ENCODE measurements around the gene SCYL1.

The SCYL1 gene

DNA sequence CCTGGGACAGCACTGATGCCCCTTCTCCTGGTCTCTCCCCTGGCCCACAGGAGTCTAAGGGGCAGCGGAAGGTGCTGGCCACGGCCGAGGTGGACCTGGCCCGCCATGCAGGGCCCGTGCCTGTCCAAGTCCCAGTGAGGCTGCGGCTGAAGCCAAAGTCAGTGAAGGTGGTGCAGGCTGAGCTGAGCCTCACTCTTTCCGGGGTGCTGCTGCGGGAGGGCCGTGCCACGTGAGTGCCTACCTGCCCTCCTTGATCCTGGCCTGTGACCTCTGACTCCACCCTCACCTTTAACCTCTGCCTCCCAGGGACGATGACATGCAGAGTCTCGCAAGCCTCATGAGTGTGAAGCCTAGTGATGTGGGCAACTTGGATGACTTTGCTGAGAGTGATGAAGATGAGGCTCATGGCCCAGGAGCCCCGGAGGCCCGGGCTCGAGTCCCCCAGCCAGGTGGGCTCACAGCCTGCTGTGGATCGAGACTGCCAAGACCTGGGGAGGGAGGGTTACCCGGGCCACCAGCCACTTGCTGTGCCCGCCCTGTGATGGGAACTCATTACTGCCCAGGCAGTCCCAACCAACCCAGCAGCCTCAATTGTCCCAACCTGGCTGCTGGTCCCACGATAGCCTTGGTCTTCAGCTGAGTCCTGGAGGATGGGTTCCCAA lies 55.3 kb downstream of the SCYL1 start:
- Histone ChIP-seq H2AFZ (ENCODE audit: low read depth) (no peak overlapping the region), H3K36me3 (ENCODE audit: insufficient read depth) (no peaks in the 10 kb centered on the region; the same call in 1 of the 2 replicates), H3K4me2 (no peak overlapping the region), H3K4me1 (ENCODE audit: low read depth, poor library complexity, severe bottlenecking) (peaks cover 34% of the 10 kb centered on the region), H3K9ac (no peak overlapping the region), H4K20me1 (ENCODE audit: insufficient read depth) (no peaks in the 10 kb centered on the region), H3K27me3 (ENCODE audit: insufficient read depth, low read depth) (no peaks in the 10 kb centered on the region), H3K27ac (no peak overlapping the region), H3K4me3 (IDR thresholded peaks at IDR 0.05; ENCODE audit: insufficient read depth, low read depth, low read length) (no peak overlapping the region), H3K79me2 (ENCODE audit: insufficient read depth, low read depth) (peaks cover 28% of the 10 kb centered on the region)
- TF ChIP-seq, protein P1, sequence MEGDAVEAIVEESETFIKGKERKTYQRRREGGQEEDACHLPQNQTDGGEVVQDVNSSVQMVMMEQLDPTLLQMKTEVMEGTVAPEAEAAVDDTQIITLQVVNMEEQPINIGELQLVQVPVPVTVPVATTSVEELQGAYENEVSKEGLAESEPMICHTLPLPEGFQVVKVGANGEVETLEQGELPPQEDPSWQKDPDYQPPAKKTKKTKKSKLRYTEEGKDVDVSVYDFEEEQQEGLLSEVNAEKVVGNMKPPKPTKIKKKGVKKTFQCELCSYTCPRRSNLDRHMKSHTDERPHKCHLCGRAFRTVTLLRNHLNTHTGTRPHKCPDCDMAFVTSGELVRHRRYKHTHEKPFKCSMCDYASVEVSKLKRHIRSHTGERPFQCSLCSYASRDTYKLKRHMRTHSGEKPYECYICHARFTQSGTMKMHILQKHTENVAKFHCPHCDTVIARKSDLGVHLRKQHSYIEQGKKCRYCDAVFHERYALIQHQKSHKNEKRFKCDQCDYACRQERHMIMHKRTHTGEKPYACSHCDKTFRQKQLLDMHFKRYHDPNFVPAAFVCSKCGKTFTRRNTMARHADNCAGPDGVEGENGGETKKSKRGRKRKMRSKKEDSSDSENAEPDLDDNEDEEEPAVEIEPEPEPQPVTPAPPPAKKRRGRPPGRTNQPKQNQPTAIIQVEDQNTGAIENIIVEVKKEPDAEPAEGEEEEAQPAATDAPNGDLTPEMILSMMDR (conservative IDR thresholded peaks at IDR 0.05; ENCODE audit: low read depth, low read length): no peak

DNA sequence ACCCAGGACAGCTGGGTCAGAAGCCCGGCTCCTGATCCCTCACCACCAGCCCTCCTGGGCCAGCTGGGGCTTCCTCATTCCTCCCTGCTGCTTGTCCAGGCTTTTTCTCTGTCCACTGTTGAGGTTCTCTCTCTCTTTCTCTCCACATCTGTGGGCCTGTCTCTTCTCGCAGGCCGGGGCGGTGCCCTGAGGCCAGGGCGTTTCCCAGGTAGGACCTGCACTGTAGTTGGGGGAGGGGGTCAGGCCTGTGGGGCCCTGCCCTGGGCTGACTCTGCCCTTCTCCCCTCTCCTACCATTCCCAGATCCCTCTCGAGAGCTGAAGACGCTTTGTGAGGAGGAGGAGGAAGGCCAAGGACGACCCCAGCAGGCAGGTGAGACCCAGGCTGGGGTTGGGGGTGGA lies 55.9 kb downstream of the SCYL1 start:
- H3K4me2 ChIP-seq: no peak overlapping the region
- no peak overlapping the region for H3K27ac ChIP-seq
- H3K9ac ChIP-seq: no peak overlapping the region
- H4K20me1 ChIP-seq (ENCODE audit: insufficient read depth): no peaks in the 10 kb centered on the region
- no peaks in the 10 kb centered on the region; the same call in 1 of the 2 replicates for H3K36me3 ChIP-seq (ENCODE audit: insufficient read depth)
- peaks cover 35% of the 10 kb centered on the region for H3K4me1 ChIP-seq (ENCODE audit: low read depth, poor library complexity, severe bottlenecking)
- peaks cover 28% of the 10 kb centered on the region for H3K79me2 ChIP-seq (ENCODE audit: insufficient read depth, low read depth)
- no peaks in the 10 kb centered on the region for H3K27me3 ChIP-seq (ENCODE audit: insufficient read depth, low read depth)
- TF ChIP-seq, protein P1 (conservative IDR thresholded peaks at IDR 0.05; ENCODE audit: low read depth, low read length): no peak
- H3K4me3 ChIP-seq (IDR thresholded peaks at IDR 0.05; ENCODE audit: insufficient read depth, low read depth, low read length): no peak overlapping the region
- H2AFZ ChIP-seq (ENCODE audit: low read depth): no peak overlapping the region

DNA sequence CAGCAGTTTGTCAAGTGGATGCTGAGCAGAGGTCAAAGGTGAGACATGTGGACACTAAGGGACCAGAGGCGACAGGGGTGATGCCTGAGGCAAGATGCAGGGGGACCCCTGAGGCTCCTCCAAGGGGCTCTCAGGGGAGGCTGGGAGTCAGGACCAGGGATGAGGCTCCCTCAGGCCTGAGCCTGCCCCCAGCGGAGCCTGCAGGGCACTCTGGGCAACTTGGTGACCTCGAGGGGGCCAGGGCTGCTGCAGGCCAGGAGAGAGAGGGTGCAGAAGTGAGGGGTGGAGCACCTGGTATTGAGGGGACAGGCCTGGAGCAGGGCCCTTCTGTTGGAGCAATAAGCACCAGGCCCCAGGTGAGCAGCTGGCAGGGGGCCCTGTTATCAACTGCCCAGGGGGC lies 57.0 kb downstream of the SCYL1 start:
- TF ChIP-seq, protein P1 (conservative IDR thresholded peaks at IDR 0.05; ENCODE audit: low read depth, low read length): no peak
- no peak overlapping the region for H3K4me3 ChIP-seq (IDR thresholded peaks at IDR 0.05; ENCODE audit: insufficient read depth, low read depth, low read length)
- H3K36me3 ChIP-seq (ENCODE audit: insufficient read depth): no peaks in the 10 kb centered on the region; the same call in 1 of the 2 replicates
- peak overlapping the region; percentile 28; the same call in 1 of the 2 replicates for H3K27ac ChIP-seq
- no peak overlapping the region for H3K4me2 ChIP-seq
- no peak overlapping the region for H3K9ac ChIP-seq
- no peaks in the 10 kb centered on the region for H4K20me1 ChIP-seq (ENCODE audit: insufficient read depth)
- H2AFZ ChIP-seq (ENCODE audit: low read depth): no peak overlapping the region
- H3K4me1 ChIP-seq (ENCODE audit: low read depth, poor library complexity, severe bottlenecking): peaks cover 47% of the 10 kb centered on the region
- peaks cover 18% of the 10 kb centered on the region for H3K79me2 ChIP-seq (ENCODE audit: insufficient read depth, low read depth)
- H3K27me3 ChIP-seq (ENCODE audit: insufficient read depth, low read depth): no peaks in the 10 kb centered on the region

DNA sequence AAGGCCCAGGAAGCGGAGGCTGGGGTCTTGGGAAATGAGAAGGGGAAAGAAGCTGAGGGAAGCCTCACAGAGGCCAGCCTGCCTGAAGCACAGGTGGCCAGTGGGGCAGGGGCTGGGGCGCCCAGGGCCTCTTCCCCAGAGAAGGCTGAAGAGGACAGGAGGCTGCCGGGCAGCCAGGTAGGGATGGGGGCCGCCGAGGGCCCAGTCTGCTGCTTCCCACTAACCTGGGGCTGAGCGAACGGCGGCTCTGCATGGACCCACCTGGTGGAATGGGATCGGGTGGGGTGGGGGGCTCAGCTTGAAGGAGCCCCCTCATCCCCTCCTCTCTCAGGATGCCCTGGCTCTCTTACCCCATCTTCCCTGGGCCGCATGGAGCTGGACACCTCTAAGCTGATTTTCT lies 58.7 kb downstream of the SCYL1 start:
- Histone ChIP-seq H3K79me2 (ENCODE audit: insufficient read depth, low read depth) (peaks cover 2% of the 10 kb centered on the region; the same call in 1 of the 2 replicates), H3K4me2 (no peak overlapping the region), H3K27ac (no peak overlapping the region; the same call in 1 of the 2 replicates), H4K20me1 (ENCODE audit: insufficient read depth) (no peaks in the 10 kb centered on the region), H2AFZ (ENCODE audit: low read depth) (no peak overlapping the region), H3K4me1 (ENCODE audit: low read depth, poor library complexity, severe bottlenecking) (peaks cover 47% of the 10 kb centered on the region), H3K4me3 (IDR thresholded peaks at IDR 0.05; ENCODE audit: insufficient read depth, low read depth, low read length) (no peak overlapping the region), H3K36me3 (ENCODE audit: insufficient read depth) (no peaks in the 10 kb centered on the region; the same call in 1 of the 2 replicates), H3K27me3 (ENCODE audit: insufficient read depth, low read depth) (no peaks in the 10 kb centered on the region), H3K9ac (no peak overlapping the region)
- TF ChIP-seq, protein P1 (conservative IDR thresholded peaks at IDR 0.05; ENCODE audit: low read depth, low read length): no peak
